Uterus (tissue), 2 donors: ENCODE results near the gene IPO11.

Experiments used
- CTCF ChIP-seq, 4 experiments: fragments of 200-600 bp in 2 of 4; fragments of 450-650 bp in 2 of 4; sonication (generic) in 2 of 4; IDR thresholded peaks; one replicate each; pipeline ENCODE4 v1.5.1; 2016 to 2019; ENCODE audit warnings: antibody characterized with exemption in 4 of 4, mild to moderate bottlenecking in 2 of 4, moderate library complexity in 1 of 4
- POLR2A ChIP-seq, 2 donors: fragments of 450-650 bp; IDR thresholded peaks; one replicate each; pipeline ENCODE4 v1.6.1; 2016; ENCODE audit warnings: antibody characterized with exemption in 2 of 2, mild to moderate bottlenecking in 1 of 2, moderate library complexity in 1 of 2

DNA sequence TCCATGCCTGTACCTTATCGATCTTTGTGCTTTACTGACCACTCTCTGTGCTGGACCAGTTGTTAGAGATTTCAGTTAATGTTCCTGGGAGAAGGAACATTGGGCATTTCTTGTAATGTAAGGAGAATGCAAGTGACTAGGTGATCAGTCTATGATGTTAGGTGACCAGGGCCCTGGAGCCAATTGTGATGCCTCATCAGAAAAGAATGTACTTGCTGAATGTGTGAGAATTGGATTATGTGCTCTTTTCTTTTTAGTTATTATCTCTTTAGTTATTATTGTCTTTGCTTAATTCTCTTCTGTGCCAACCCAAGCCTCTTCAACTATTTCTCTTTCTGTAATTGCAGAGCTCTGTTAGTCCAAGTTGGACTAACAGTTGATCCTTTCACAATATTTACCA is 258.9 kb downstream of the IPO11 start:
- TF ChIP-seq CTCF (IDR thresholded peaks at IDR 0.05), result no peak
- no peak for TF ChIP-seq POLR2A (IDR thresholded peaks at IDR 0.05)
